Stimulated activated CD4-positive, alpha-beta T cell treated with anti-CD3 and anti-CD28 coated beads, Interleukin-15, amount 100 ng/mL, for 48 hours (primary cell): ENCODE results near the gene PHF23.

ENCODE experiments used
- DNase-seq, 2 donors: peaks; one replicate each; pipeline ENCODE4 v3.0.0-alpha.2; 2020; ENCODE audit warnings: low read depth in 2 of 2

The PHF23 gene

DNA sequence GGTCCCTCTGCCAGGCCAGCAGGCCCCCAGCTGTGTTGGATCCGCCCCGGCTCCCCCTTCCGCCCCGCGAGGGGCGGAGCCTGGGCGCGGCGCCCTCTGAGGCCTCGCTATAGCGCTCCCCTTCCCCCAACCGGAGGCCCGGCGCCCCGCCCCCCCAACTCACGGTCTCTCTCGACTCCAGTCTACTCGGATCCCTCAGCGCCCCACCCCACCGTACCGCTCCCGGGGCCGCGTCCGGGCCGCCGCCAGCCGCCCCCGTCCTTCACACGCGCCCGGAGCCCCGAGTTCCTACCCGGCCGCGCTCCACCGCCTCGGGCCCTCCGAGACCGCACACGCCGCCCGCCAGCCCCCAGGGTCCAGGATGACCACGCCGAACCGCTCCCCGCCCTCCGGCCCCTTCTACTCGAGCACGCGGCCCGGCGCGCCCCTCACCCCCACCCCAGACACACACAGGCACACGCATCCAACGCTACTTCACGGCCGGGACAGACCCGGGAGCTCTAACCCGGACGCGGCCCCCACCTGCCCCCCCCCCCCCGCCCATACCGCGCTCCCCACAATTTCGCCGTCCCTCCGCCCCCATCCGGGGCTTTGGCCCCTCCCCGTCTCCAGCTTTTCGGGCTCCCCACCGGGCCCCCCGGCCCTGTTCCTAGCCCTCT is 1.4 kb downstream of the PHF23 start:
- DNase-seq: peak; percentile 64 to 84

DNA sequence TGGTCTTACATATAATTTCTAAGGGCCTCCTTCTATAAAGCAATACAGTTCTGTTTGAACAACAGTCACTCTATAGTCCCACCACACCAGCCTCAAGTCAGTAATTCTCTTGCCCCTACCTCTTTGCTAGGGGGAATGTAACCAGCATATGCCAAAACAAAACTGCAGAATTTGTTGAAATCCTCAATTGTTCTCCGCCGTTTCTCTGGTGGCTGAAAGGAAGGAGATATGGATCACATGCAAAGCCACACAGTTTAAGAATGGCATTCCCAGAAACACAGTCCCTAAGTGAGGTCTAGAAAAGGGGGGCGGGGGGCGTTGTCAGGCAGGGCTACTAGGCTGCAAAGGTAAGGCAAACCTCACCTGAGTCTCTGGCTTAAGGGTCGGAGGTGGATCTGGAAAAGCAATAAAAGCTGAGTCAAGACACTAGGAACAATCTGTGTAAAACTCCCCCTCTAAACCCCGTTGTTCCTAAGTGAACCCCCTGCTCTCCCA is 1.9 kb downstream of the PHF23 start:
- no peak for DNase-seq

DNA sequence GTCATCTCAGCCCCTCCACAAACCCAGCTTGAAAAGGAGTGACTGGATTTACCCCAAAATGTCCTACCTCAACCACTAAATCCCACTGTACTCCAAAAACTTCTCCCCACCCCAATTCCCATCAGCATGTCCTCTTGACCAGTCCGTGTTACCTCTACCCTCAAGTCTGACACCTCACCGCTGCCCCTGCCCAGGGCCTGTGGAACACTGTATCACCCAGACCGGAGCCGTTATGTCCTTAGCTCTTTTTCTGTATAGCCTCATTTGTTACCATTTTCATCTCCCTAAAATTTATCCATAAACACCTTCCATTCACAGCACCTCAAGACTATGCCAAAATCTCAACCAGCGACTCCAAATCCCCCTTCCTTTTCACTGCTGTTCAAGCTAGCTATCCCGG is 2.4 kb downstream of the PHF23 start:
- no peak for DNase-seq

DNA sequence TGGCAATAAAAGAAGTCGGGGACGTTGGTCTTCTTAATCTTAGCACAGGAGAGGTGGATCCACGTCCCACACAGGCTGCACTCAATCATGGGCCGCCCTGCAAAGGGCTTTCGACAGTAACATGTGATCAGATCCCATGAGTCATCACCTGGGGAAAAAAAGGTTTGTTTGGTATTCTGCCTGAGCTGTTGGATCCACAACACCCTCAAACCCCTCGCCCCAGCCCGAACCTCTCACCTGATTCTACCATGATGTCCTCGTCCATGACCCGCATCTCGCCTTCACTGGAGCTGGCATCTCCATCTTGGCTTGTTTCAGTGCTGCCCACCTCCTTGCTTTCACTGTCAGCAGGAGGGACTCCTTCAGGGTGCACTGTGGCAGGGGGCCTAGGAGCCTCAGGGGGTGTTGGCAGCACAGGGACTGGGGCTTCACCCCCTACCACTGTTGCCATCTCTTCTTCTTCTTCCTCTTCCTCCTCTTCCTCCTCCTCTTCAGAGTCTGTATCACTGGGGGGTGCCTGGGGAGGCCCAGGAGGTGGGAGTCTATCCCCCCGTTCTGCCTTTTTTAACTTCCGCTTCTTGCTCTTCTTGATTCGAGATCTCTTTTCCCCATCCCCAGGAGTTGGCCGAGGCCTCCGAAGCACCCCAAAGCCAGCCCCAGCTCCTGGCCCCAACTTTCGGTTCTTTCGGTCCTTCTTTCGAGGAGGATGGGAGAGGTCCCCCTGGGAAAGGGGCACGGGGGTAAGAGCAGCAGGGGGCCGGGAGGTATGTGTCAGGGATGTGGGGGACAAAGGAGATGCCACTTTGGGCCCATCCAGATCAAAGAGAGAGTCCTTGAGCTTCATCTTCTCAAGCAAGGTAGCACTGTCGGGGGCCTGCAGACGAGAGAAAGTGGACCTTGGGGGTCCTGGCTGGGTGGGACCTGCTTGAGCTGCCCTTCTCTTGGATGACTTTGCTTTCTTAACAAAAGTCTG is 3.3 kb downstream of the PHF23 start:
- DNase-seq: no peak

- peak; percentile 93 to 94 for DNase-seq
Observed at GRCh38 chr17:7234083-7234951, 4.9 kb downstream of the PHF23 start, which contains the start of gene DVL2. Gene DVL2 (minus strand): TSS chr17:7234517. CDS start chr17:7234262, 255 bp downstream.

- DNase-seq: no peak
Observed at GRCh38 chr17:7233701-7234082, 5.6 kb downstream of the PHF23 start.

- no peak for DNase-seq
Observed at GRCh38 chr17:7232114-7232513, 7.1 kb downstream of the PHF23 start.

GRCh38 chr17:7229504-7229903 is 9.8 kb downstream of the PHF23 start:
- DNase-seq: no peak

GRCh38 chr17:7228920-7229319 is 10.3 kb downstream of the PHF23 start:
- no peak for DNase-seq

DNA sequence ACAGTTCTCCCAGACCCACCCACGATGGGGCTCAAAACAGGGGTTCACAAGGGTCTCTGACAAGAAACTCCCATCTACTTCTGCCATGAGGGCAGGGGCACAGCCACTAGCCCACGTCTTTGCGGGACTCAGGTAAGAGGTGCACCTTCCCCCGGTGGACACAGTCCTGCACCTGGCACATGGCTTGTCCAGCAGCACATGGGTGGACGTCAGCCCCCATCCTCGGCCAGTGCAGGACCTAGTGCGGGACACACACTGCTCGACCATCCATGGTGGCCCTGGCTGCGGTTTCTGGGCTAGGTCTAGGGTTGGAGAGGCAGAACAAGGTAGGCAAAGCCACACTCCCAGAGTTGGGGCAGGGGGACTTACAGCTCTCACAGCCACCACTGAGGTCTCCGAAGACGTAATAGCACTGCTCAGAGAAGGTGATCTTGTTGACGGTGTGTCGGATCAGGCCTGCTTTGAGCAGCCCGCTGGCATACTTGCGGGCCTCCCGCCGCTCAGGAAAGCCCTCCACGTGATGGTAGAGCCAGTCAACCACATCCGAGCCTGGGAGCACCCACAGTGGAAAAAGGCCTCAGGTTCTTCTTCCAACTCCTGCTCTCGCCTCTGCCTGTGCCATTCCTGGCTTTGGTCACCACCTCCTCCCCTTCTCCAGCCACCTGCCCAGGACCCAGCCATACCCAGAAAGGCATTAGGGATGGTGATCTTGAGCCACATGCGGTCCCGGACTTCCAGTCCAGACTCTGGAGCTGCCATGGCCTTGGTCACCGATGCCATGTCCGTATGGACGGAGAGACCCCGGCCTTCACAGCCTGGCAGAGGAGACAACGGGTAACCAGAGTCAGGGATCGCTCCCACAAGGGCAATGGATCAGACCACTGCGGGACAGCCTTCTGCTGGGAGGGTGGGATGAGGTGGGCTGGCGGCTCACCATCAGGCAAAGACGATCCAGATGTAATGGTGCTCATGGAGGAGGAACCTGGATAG is 12.2 kb downstream of the PHF23 start:
- no peak for DNase-seq

DNA sequence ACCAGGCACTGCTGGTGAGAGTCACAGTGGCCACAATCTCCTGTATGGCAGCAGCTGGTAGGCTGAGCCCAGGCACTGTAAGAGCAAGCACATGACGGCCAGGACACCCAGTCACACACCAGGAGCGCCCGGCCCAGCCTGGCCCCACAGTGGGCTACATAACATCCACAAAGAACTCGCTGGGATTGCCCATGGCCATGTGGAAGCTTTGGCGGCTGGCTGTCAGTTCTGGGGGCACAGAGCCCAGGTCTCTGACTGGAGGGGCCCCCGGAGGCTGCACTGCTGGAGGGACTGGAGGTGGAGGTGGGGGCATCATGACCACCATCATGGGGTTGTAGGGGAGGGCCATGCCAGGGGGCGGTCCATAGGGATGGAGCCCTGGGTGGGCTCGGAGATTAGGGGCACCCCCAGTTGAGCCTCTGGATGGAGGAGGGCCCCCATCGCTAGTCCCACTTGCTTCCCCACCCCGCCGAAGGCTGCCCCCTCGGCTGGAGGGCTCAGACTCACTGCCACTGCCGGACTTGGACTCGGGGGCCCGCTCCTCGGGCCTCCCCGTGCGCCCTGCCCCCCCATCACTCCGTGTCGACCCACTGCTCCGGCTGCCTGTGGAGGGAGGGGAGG is 13.4 kb downstream of the PHF23 start:
- DNase-seq: no peak

- no peak for DNase-seq
Observed at GRCh38 chr17:7224661-7225111, 14.6 kb downstream of the PHF23 start.

- no peak for DNase-seq
Observed at GRCh38 chr17:7224110-7224509, 15.1 kb downstream of the PHF23 start.

GRCh38 chr17:7223375-7223774 is 15.9 kb downstream of the PHF23 start:
- DNase-seq: no peak

DNA sequence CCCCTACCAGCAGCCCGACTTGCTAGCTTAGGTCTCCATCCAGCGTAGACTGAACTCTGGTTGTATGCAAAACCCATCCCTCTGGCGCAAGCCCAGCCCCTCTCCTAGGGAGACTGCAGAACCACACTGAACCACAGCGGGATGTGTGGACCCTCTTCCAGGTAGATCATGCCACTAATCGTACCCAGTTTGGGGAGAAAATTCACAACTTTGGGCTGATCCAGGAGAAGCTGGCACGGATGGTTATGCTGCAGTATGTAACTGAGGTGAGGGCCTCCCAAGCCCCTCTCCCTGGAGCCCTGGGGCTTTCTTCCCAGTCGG is 16.3 kb downstream of the PHF23 start:
- DNase-seq: no peak

- no peak for DNase-seq
Observed at GRCh38 chr17:7222093-7222971, 16.9 kb downstream of the PHF23 start.

GRCh38 chr17:7221278-7222092 is 17.8 kb downstream of the PHF23 start:
- DNase-seq: no peak

DNA sequence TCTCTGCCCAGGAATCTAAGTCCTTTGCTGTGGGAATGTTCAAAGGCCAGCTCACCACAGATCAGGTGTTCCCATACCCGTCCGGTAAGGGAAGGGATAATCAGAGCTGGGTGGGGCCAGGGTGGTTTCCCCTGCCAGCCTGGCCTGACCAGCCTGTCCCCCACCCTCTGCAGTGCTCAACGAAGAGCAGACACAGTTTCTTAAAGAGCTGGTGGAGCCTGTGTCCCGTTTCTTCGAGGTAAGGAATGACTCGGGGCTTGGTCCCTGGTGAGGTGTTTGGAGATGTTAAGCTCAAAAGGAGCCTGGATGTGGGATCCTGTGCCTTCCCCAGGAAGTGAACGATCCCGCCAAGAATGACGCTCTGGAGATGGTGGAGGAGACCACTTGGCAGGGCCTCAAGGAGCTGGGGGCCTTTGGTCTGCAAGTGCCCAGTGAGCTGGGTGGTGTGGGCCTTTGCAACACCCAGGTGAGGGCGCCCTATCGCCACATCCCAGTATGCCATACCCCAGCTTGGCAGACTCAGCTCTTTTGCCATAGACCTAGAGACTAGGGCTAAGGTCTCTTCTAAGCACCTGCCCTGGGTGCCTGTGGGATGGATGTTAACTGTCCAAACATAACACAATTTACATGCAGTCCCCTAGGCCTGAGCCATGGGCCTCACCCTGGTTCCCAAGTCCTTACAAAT is 18.5 kb downstream of the PHF23 start:
- DNase-seq: peak in 1 of 2 donors; percentile 57
